OCI-LY1 (cell line): ENCODE measurements around the gene HDAC11.

Source experiments
- H2AFZ ChIP-seq: fragments of 200-600 bp; sonication (generic), shearing (Covaris generic); 2 replicates; pipeline ENCODE4 v1.6.0; 2014; ENCODE audit warnings: antibody characterized with exemption, mild to moderate bottlenecking, low read length
- H3F3A ChIP-seq: fragments of 200-600 bp; sonication (generic), shearing (Covaris generic); 2 replicates; pipeline ENCODE4 v1.6.0; 2014; ENCODE audit warnings: mild to moderate bottlenecking, antibody characterized with exemption, low read length, moderate library complexity; ENCODE audit not compliant: insufficient read depth
- H3K27ac ChIP-seq: fragments of 200-600 bp; sonication (generic); 2 replicates; pipeline ENCODE4 v1.5.1; 2014; ENCODE audit warnings: low read length, mixed run types, mild to moderate bottlenecking, low read depth; ENCODE audit not compliant: poor library complexity, severe bottlenecking
- H3K27me3 ChIP-seq: fragments of 200-600 bp; sonication (generic); 2 replicates; pipeline ENCODE4 v1.6.0; 2014; ENCODE audit warnings: antibody characterized with exemption, mild to moderate bottlenecking, low read length, moderate library complexity; ENCODE audit not compliant: insufficient read depth
- H3K36me3 ChIP-seq: fragments of 200-600 bp; sonication (generic); 2 replicates; pipeline ENCODE4 v1.6.1; 2014; ENCODE audit warnings: mild to moderate bottlenecking, antibody characterized with exemption, low read length, moderate library complexity, mixed read lengths; ENCODE audit not compliant: insufficient read depth
- H3K4me1 ChIP-seq: fragments of 200-600 bp; sonication (generic); 2 replicates; pipeline ENCODE4 v1.5.1; 2014; ENCODE audit warnings: mild to moderate bottlenecking, low read length, moderate library complexity; ENCODE audit not compliant: insufficient read depth, severe bottlenecking
- H3K4me2 ChIP-seq: fragments of 200-600 bp; sonication (generic), shearing (Covaris generic); 2 replicates; pipeline ENCODE4 v1.6.1; 2014; ENCODE audit warnings: low read length
- H3K4me3 ChIP-seq: fragments of 200-600 bp; sonication (generic); 2 replicates; pipeline ENCODE4 v1.5.1; 2014; ENCODE audit warnings: low read length, low read depth, mild to moderate bottlenecking, mixed read lengths; ENCODE audit not compliant: poor library complexity, severe bottlenecking
- H3K79me2 ChIP-seq: fragments of 200-600 bp; shearing (Covaris generic); 2 replicates; pipeline ENCODE4 v1.6.1; 2016; ENCODE audit warnings: mixed run types, low read length, mixed read lengths; ENCODE audit not compliant: insufficient read depth
- H3K9ac ChIP-seq: fragments of 200-600 bp; sonication (generic), shearing (Covaris generic); 2 replicates; pipeline ENCODE4 v1.6.1; 2014; ENCODE audit warnings: mild to moderate bottlenecking, low read length, mixed read lengths
- H3K9me2 ChIP-seq: fragments of 200-600 bp; sonication (generic), shearing (Covaris generic); 2 replicates; pipeline ENCODE4 v1.6.1; 2014; ENCODE audit warnings: low read depth, mild to moderate bottlenecking, low read length, mixed read lengths
- H3K9me3 ChIP-seq: fragments of 200-600 bp; shearing (Covaris generic); 2 replicates; pipeline ENCODE4 v1.6.1; 2014; ENCODE audit warnings: low read length, mixed read lengths
- H4K20me1 ChIP-seq: fragments of 200-600 bp; sonication (generic), shearing (Covaris generic); 2 replicates; pipeline ENCODE4 v1.6.0; 2016; ENCODE audit warnings: mild to moderate bottlenecking, low read length; ENCODE audit not compliant: insufficient read depth
- EZH2 ChIP-seq: fragments of 200-600 bp; sonication (generic), shearing (Covaris generic); IDR thresholded peaks from 2 replicates; pipeline ENCODE4 v1.8.0; 2017; ENCODE audit warnings: borderline replicate concordance, mixed run types, mild to moderate bottlenecking, antibody characterized with exemption, low read length, moderate library complexity, mixed read lengths
- TF ChIP-seq, protein P1 (sequence below): fragments of 200-600 bp; sonication (generic), shearing (Covaris generic); IDR thresholded peaks from 2 replicates; pipeline ENCODE4 v1.5.1; 2017; ENCODE audit warnings: mild to moderate bottlenecking, antibody characterized with exemption, low read length, moderate library complexity, mixed read lengths

HDAC11 gene

DNA sequence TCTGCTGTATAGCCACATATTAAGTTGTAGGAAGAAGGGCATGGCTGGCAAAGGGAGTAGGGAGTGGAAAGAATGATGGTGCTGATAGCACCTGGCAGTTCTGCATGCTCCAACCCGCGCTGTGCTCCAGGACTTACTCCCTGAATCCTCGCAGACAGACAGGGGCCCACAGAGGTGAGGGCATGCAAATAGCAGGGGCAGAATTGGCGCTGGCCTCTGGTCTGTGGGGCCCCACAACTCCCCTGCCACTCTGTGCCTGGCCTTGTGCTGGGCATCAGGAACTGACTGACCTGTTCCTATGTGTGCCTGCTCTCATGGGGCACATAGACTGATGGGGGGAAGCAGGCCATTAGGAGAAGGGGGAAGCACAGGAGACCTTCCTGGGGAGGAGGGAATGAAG lies 20.9 kb downstream of the HDAC11 start:
- Histone ChIP-seq H3F3A (no peaks in the 10 kb centered on the region), H3K79me2 (no peaks in the 10 kb centered on the region), H3K9ac (no peak overlapping the region), H3K4me3 (no peak overlapping the region), H3K4me2 (no peak overlapping the region), H3K4me1 (no peaks in the 10 kb centered on the region), H3K27ac (no peak overlapping the region), H3K36me3 (no peaks in the 10 kb centered on the region), H4K20me1 (no peaks in the 10 kb centered on the region), H3K27me3 (no peaks in the 10 kb centered on the region), H2AFZ (no peak overlapping the region), H3K9me3 (no peaks in the 10 kb centered on the region), H3K9me2 (no peaks in the 10 kb centered on the region)
- TF ChIP-seq EZH2 = no peak
- TF ChIP-seq, protein P1, sequence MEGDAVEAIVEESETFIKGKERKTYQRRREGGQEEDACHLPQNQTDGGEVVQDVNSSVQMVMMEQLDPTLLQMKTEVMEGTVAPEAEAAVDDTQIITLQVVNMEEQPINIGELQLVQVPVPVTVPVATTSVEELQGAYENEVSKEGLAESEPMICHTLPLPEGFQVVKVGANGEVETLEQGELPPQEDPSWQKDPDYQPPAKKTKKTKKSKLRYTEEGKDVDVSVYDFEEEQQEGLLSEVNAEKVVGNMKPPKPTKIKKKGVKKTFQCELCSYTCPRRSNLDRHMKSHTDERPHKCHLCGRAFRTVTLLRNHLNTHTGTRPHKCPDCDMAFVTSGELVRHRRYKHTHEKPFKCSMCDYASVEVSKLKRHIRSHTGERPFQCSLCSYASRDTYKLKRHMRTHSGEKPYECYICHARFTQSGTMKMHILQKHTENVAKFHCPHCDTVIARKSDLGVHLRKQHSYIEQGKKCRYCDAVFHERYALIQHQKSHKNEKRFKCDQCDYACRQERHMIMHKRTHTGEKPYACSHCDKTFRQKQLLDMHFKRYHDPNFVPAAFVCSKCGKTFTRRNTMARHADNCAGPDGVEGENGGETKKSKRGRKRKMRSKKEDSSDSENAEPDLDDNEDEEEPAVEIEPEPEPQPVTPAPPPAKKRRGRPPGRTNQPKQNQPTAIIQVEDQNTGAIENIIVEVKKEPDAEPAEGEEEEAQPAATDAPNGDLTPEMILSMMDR = no peak

DNA sequence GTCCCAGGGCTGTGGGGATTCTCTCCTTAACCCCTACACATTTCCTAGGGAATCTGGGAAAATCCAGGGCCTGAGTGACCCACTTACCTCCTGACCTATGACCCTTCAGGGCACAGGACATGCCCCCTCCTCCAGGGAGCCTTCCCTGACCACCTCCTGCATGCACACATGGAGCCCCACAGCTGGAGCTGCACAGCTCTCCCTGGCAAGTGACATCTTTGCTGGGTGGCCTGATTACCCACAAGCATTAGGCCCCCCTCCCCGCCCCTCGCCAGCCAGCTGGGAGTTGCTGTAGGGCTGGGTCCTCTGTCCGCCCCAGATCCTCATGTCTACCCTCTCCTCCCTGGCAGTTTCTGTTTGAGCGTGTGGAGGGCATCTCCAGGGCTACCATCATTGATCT lies 21.4 kb downstream of the HDAC11 start:
- TF ChIP-seq, protein P1 = no peak
- TF ChIP-seq EZH2 = no peak
- H3F3A ChIP-seq = no peaks in the 10 kb centered on the region
- no peaks in the 10 kb centered on the region for H3K9me2 ChIP-seq
- H3K27ac ChIP-seq = no peak overlapping the region
- no peaks in the 10 kb centered on the region for H3K27me3 ChIP-seq
- no peak overlapping the region for H3K4me2 ChIP-seq
- no peaks in the 10 kb centered on the region for H3K9me3 ChIP-seq
- H3K9ac ChIP-seq = no peak overlapping the region
- H2AFZ ChIP-seq = no peak overlapping the region
- no peaks in the 10 kb centered on the region for H3K4me1 ChIP-seq
- no peak overlapping the region for H3K4me3 ChIP-seq
- no peaks in the 10 kb centered on the region for H4K20me1 ChIP-seq
- no peaks in the 10 kb centered on the region for H3K36me3 ChIP-seq
- H3K79me2 ChIP-seq = no peaks in the 10 kb centered on the region

DNA sequence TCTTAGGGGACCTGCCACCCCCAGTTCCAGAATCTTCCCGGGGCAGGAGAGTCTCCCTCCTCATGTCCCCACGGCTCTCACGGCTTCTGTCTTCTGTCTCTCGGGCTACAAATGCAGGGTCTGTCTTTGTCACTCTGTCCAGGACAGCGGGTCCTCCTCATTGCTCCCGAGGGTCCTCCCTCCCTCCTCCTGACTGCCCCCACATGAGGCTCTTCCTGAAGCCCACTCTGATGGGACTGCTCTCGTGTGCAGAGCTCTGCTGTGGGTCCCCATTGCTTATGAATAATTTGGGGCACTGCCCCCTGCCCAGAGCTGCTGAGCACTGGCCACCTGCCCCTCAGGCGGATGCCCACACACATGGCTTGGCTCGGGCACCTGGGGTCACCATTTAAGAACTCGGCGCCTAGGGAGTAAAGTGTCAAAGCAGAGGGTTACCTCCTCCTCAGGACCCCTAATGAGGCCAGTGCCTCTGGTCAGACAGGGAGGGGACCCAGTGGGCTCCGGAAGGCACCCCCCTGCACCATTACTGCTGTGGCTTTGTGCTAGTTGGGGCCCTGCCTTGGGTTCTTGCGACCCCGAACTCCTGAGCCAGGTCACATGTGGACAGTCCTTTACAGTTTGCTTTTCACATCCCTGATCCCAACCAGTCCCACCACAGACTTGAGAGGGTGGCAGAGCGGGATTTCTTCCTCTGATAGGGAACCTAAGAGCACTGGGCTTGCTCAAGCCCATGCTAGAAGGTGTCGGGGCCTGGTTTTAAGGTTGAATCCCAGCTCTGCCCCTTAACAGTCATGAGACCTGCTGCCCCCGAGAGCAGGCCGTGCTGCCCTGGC lies 22.1 kb downstream of the HDAC11 start:
- Histone ChIP-seq H3K27ac (no peak overlapping the region), H3K36me3 (no peaks in the 10 kb centered on the region), H3K9me3 (no peaks in the 10 kb centered on the region), H3K27me3 (no peaks in the 10 kb centered on the region), H2AFZ (no peak overlapping the region), H3K4me2 (no peak overlapping the region), H3K4me3 (no peak overlapping the region), H4K20me1 (no peaks in the 10 kb centered on the region), H3F3A (no peaks in the 10 kb centered on the region), H3K9ac (no peak overlapping the region), H3K9me2 (no peaks in the 10 kb centered on the region), H3K79me2 (no peaks in the 10 kb centered on the region), H3K4me1 (no peaks in the 10 kb centered on the region)
- TF ChIP-seq, protein P1 = no peak
- no peak for TF ChIP-seq EZH2
